Ectodermal cell (in vitro differentiated cells): ENCODE measurements around the gene KRT38.
"Not testable (repeated sequence)": the region's sequence is repeated elsewhere in the genome, so short reads cannot be mapped to it uniquely, and the experiment has no call there.

Experiments used
- H3K27ac ChIP-seq: 2 replicates; pipeline ENCODE4 v1.7.0; 2013; ENCODE audit warnings: mild to moderate bottlenecking, low read depth, low read length; ENCODE audit not compliant: insufficient read depth, poor library complexity, severe bottlenecking
- H3K27me3 ChIP-seq: 2 replicates; pipeline ENCODE4 v1.7.0; 2013; ENCODE audit warnings: mild to moderate bottlenecking, low read length; ENCODE audit not compliant: insufficient read depth, control insufficient read depth, poor library complexity, severe bottlenecking
- H3K36me3 ChIP-seq: one replicate; pipeline ENCODE4 v1.7.0; 2013; ENCODE audit warnings: low read length; ENCODE audit not compliant: control insufficient read depth, insufficient read depth
- H3K4me1 ChIP-seq: one replicate; pipeline ENCODE4 v1.7.0; 2013; ENCODE audit warnings: low read length; ENCODE audit not compliant: control insufficient read depth, insufficient read depth
- H3K4me3 ChIP-seq: 2 replicates; pipeline ENCODE4 v1.7.0; 2013; ENCODE audit warnings: low read depth, low read length, control low read depth; ENCODE audit not compliant: insufficient read depth
- H3K9me3 ChIP-seq: 2 replicates; pipeline ENCODE4 v1.7.0; 2013; ENCODE audit warnings: mild to moderate bottlenecking, low read length, moderate library complexity; ENCODE audit not compliant: control insufficient read depth
- WGBS, 2 experiments: methylation state at CpG; one replicate each; pipeline ENCODE4 v1.1.7; 2013; ENCODE audit warnings: missing lambda C conversion rate in 2 of 2; 5-methylcytosine and 5-hydroxymethylcytosine counted together

KRT38 gene

GRCh38 chr17:41428591-41429291, 12.0 kb downstream of the KRT38 start:
- Histone ChIP-seq H3K27me3 (no peaks in the 10 kb centered on the region), H3K27ac (no peak overlapping the region), H3K4me1 (no peaks in the 10 kb centered on the region), H3K4me3 (no peak overlapping the region), H3K36me3 (no peaks in the 10 kb centered on the region), H3K9me3 (no peaks in the 10 kb centered on the region)
- 64 to 71% methylated on average over 4 of the region's 4 CpGs for WGBS, 2 experiments

GRCh38 chr17:41424111-41424635, 16.6 kb downstream of the KRT38 start, which contains the start of gene KRT37:
KRT37 (minus strand) TSS chr17:41424585; CDS start chr17:41424523, 62 bp downstream.
- no peaks in the 10 kb centered on the region for H3K9me3 ChIP-seq
- no peaks in the 10 kb centered on the region for H3K4me1 ChIP-seq
- 95 to 96% methylated on average over 12 of the region's 13 CpGs for WGBS, 2 experiments
- H3K27me3 ChIP-seq: no peaks in the 10 kb centered on the region
- H3K36me3 ChIP-seq: no peaks in the 10 kb centered on the region
- H3K27ac ChIP-seq: no peak within 1 kb of the TSS
- H3K4me3 ChIP-seq: no peak within 1 kb of the TSS

- 85 to 89% methylated on average over 11 of the region's 11 CpGs for WGBS, 2 experiments
These were observed 18.2 kb downstream of the KRT38 start for GRCh38 chr17:41422586-41422985.

GRCh38 chr17:41421617-41422016, 19.2 kb downstream of the KRT38 start:
- no peaks in the 10 kb centered on the region for H3K36me3 ChIP-seq
- H3K4me3 ChIP-seq: no peak overlapping the region
- WGBS, 2 experiments: 89 to 92% methylated on average over 4 of the region's 4 CpGs
- no peak overlapping the region for H3K27ac ChIP-seq
- no peaks in the 10 kb centered on the region for H3K9me3 ChIP-seq
- no peaks in the 10 kb centered on the region for H3K27me3 ChIP-seq
- no peaks in the 10 kb centered on the region for H3K4me1 ChIP-seq

More at GRCh38 chr17:41422586-41422985, 18.2 kb downstream of the KRT38 start:
- H3K27me3 ChIP-seq, H3K9me3 ChIP-seq, H3K36me3 ChIP-seq, H3K4me1 ChIP-seq, H3K4me3 ChIP-seq, H3K27ac ChIP-seq: not testable (repeated sequence)

GRCh38 chr17:41421116-41421515, 19.7 kb downstream of the KRT38 start:
- no peak overlapping the region for H3K27ac ChIP-seq
- H3K4me3 ChIP-seq: no peak overlapping the region
- 93 to 96% methylated on average over 9 of the region's 9 CpGs for WGBS, 2 experiments
- H3K9me3 ChIP-seq: no peaks in the 10 kb centered on the region
- H3K4me1 ChIP-seq: no peaks in the 10 kb centered on the region
- no peaks in the 10 kb centered on the region for H3K27me3 ChIP-seq
- H3K36me3 ChIP-seq: no peaks in the 10 kb centered on the region

- Histone ChIP-seq H3K27ac (no peak overlapping the region), H3K4me1 (no peaks in the 10 kb centered on the region), H3K4me3 (no peak overlapping the region), H3K9me3 (no peaks in the 10 kb centered on the region), H3K36me3 (no peaks in the 10 kb centered on the region), H3K27me3 (no peaks in the 10 kb centered on the region)
- WGBS, 2 experiments: 84 to 85% methylated on average over 3 to 4 of the region's 4 CpGs
These were observed 20.6 kb downstream of the KRT38 start for GRCh38 chr17:41420134-41420533.

GRCh38 chr17:41419716-41420115, 21.1 kb downstream of the KRT38 start:
- Histone ChIP-seq H3K4me1 (no peaks in the 10 kb centered on the region), H3K27ac (no peak overlapping the region), H3K4me3 (no peak overlapping the region), H3K36me3 (no peaks in the 10 kb centered on the region), H3K9me3 (no peaks in the 10 kb centered on the region), H3K27me3 (no peaks in the 10 kb centered on the region)
- WGBS, 2 experiments: 96 to 97% methylated on average over 4 of the region's 4 CpGs

- no peak overlapping the region for H3K4me3 ChIP-seq
- H3K4me1 ChIP-seq: no peaks in the 10 kb centered on the region
- WGBS, 2 experiments: 92% methylated on average over 7 of the region's 7 CpGs
- no peaks in the 10 kb centered on the region for H3K27me3 ChIP-seq
- H3K9me3 ChIP-seq: no peaks in the 10 kb centered on the region
- H3K27ac ChIP-seq: no peak overlapping the region
- no peaks in the 10 kb centered on the region for H3K36me3 ChIP-seq
These were observed 22.5 kb downstream of the KRT38 start for GRCh38 chr17:41418116-41418860.

GRCh38 chr17:41417576-41418015, 23.2 kb downstream of the KRT38 start:
- no peaks in the 10 kb centered on the region for H3K4me1 ChIP-seq
- no peaks in the 10 kb centered on the region for H3K36me3 ChIP-seq
- 56 to 70% methylated on average over 3 to 4 of the region's 4 CpGs for WGBS, 2 experiments
- no peaks in the 10 kb centered on the region for H3K9me3 ChIP-seq
- H3K4me3 ChIP-seq: no peak overlapping the region
- no peaks in the 10 kb centered on the region for H3K27me3 ChIP-seq
- H3K27ac ChIP-seq: no peak overlapping the region

GRCh38 chr17:41417127-41417526, 23.7 kb downstream of the KRT38 start:
- Histone ChIP-seq H3K4me3 (no peak overlapping the region), H3K4me1 (no peaks in the 10 kb centered on the region), H3K27me3 (no peaks in the 10 kb centered on the region), H3K27ac (no peak overlapping the region), H3K36me3 (no peaks in the 10 kb centered on the region), H3K9me3 (no peaks in the 10 kb centered on the region)
- WGBS, 2 experiments: 93 to 96% methylated on average over 5 to 6 of the region's 6 CpGs
